GM21619 (cell line): ENCODE measurements around the gene TDRD9.

ENCODE experiments used
- ATAC-seq: cut with Tn5 transposase; IDR thresholded peaks from one replicate; pipeline ENCODE4 v1.9.1; 2021; ENCODE audit not compliant: unreplicated experiment

The TDRD9 gene

GRCh38 chr14:104025534-104025933 is 97.3 kb downstream of the TDRD9 start:
- ATAC-seq = no peak

GRCh38 chr14:104026024-104026423 is 97.8 kb downstream of the TDRD9 start:
- ATAC-seq = no peak

DNA sequence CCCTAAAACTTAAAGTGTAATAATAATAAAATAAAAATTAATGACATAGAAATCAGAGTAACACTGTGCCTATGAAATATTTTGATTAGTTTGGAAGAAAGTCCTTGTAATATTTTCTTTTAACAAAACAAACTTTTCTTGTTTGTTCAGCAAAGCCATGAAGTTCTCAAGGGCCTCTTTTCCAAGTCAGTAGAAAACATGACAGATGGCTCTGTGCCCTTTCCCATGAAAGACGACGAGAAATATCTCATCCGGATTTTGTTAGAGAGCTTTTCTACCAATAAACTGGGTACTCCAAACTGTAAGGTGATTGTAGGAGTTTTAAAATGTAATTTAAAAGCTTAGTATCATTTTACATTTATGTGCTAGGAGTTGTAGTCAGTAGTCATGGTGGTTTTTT is 102.7 kb downstream of the TDRD9 start:
- no peak for ATAC-seq

GRCh38 chr14:104031384-104031783 is 103.1 kb downstream of the TDRD9 start:
- no peak for ATAC-seq

DNA sequence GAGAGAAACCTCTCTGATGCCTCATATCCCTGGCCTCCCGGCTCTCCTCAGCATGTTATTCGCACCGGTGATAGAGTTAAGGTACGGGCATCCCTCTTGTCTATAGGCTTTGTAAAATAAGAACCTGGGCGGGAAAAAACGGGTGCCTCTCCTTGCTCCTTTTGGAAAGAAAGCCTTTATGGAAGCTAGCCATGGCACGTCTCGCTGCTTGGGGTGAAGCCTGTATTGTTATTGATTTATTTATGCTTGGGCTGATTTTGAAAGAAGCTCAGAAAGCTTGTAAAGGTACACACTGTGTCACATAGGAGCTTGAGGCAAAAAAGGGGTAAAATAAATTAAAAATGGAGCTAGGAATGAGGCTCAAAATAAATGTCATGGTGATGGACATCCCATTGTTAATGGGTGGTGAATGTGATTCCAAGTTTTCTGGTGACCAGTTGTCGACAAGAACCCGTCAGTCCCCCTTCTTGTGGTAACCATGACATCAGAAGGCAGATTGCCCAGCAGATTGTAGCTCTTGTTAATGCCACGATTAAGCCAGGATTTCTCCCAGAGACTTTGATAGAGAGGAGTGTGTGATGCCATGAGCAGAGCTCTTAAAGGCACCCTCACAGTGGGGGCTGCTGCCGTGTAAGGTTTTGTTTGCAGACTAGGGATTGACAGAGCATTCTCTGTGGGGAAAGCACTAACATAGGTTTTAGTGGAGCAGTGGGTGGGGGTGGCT is 106.9 kb downstream of the TDRD9 start:
- no peak for ATAC-seq

DNA sequence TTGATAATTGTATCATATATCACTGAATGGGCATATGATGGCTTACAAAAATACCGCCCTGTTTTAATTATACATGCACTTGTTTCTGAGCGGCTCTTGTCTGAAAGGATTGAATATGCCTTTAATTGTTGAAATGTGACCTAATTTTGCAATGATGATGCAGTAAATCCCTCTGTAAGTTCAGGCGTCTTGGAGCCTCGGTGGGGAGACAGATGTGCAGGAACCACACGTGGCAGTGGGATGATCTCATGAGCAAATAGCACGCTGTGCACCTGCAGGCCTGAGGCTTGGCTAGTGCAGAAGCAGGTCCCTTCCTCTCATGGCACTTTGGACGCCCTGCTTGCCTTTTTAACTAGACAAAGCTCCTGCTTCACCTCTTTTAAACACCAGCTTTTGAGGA is 108.0 kb downstream of the TDRD9 start:
- ATAC-seq = no peak

DNA sequence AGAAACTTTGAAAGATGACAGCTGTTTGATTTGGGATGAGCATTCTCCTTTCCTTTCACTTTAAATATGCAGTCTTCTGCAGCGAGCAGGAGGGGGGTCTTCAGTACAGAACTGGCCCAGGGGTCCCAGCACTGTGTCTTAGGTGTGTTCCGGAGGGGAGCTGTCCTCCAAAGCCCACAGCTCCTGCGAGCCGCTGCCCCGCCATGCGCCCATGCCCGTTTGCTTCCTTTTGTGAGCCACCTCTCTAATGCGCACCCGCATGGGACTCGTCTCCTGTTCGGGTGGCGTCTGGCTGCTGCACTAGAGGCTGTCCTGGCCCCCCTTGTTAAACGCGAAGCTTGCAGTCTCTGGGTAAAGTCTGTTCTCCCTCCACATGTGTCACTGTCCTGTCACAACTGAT is 108.8 kb downstream of the TDRD9 start:
- no peak for ATAC-seq

GRCh38 chr14:104037903-104038302 is 109.6 kb downstream of the TDRD9 start:
- ATAC-seq = no peak

- no peak for ATAC-seq
Observed at GRCh38 chr14:104039214-104039613, 111.0 kb downstream of the TDRD9 start.

DNA sequence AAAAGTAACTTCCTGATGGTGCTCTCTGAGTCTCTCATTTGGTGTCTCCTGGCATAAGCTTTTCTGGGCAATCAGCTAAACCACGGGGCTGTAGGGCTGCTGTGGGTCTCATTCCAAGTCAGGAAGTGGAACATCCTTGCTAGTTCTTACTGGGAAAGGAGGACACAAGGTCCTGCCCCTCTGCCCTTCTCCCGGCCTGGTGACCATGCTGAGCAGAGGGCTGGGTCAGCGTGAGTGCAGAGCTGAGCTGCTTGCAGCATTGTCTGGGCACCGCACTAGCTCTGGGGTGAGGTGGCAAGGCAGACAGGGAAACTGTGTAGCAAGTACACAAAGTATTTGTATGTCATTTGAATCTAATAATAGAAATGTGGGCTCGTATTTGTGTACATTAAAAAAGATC is 112.3 kb downstream of the TDRD9 start:
- ATAC-seq = no peak

DNA sequence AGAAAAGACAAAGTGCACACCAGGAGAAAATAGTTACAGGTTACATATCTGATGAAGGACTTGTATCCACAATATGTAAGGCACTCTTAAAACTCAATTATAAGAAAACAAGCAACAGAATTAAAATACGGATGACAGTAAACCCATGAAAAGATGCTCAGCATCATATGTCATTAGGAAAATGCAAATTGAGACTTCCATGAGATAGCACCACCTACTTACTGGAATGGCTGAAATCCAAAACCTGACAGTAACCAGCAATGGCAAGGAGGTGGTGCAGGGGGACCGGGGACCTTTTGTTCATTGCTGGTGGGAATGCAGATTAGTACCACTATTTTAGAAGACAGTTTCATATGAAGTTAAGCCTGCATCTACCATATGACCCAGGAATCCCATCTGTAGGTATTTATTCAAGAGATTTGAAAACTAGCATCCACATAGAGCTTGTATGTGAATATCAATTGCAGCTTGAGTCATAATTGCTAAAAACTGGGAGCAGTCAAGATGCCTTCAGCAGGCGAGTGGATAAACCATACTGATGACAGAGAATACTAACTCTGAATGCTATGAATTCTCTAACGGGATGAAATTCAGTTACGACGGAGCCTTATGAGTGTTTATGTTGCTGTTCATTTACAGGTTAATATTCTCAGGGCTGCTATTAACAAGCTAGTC is 113.3 kb downstream of the TDRD9 start:
- no peak for ATAC-seq

DNA sequence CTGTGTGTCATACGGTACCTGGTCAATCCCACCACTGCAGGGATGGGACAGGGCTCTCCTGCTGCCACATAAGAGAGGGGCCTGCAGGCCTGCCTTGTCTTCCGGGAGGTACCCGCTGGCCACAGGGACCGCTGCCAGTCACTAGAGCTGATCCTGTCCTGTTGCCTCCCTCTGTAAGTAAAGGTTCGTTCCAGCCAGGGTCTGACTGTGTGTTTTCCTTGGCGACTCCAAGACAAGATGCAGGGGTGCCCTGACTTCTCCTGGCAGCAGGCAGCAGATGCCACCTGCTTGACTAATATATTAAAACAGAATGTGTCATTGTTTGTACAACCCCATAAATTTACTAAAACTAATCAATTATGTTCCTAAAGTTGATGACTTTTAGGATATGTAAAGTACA is 115.8 kb downstream of the TDRD9 start:
- no peak for ATAC-seq

DNA sequence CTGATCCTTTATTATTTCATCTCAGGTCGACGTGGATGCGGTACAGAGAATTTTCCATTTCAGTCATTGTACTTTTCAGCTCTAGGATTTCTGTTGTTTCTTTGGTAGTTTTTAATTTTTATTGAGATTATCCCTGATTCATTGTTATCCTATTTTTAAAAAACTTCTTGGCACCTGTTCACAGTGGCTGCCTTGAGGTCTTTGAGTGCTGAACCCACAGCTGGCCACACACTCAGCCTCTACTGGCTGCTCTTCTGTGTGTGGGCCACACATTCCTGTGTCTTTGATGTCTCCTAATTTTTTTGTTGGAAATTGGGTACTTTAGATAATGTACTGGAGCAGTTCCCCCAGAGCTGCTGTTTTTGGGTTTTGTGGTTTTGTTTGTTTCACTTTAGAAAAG is 119.5 kb downstream of the TDRD9 start:
- ATAC-seq = no peak

GRCh38 chr14:104048758-104049507 is 120.7 kb downstream of the TDRD9 start:
- no peak for ATAC-seq

- no peak for ATAC-seq
Observed at GRCh38 chr14:104049576-104050240, 121.5 kb downstream of the TDRD9 start.

- ATAC-seq = no peak
Observed at GRCh38 chr14:104051092-104051813, 123.0 kb downstream of the TDRD9 start.

DNA sequence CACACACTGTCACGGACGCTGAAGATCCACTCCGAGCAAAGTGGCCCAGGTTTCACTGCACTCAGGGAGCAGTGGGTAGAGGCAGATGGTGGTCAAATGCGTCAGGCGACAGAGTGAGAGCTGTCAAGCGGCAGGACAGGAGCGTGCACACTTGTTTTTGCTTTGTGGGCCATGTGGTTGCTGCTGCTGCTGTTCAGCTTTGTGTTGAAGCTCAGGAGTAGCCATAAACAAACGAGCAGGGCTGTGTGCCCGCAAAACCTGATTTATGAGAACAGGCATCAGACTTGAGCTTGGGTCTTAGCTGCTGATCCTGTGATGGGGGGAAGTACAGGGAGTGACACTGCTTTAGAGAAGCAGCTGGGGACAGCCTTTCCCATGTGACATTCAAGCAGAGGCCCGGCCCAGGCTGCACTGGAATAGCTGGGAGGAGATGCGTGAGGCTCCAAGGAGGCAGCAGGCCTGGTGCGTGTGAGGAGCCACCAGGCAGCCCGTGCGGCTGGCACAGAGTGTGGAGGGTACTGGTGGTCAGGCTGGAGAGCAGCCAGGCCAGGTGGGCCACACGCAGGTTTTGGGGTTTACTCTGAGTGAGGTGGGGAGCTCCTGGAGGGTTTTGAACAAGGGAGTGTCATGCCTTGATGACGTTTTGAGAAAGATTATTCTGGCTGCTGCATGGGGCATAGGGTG is 126.1 kb downstream of the TDRD9 start:
- no peak for ATAC-seq

DNA sequence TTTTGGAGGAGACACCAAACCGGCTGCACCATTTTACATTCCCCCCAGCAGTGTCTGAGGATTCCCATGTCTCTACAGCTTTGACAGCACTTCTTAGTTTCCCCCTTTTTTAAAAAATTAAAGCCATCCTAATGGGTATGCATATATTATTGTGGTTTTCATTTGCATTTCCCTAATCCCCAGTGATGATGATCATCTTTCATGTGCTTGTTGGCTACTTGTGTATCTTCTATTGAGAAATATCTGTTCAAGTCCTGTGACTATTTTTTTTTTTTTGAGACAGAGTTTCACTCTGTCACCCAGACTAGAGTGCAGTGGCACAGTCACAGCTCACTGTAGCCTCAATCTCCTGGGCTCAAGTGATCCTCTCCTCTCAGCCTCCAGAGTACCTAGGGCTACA is 134.0 kb downstream of the TDRD9 start:
- ATAC-seq = no peak

DNA sequence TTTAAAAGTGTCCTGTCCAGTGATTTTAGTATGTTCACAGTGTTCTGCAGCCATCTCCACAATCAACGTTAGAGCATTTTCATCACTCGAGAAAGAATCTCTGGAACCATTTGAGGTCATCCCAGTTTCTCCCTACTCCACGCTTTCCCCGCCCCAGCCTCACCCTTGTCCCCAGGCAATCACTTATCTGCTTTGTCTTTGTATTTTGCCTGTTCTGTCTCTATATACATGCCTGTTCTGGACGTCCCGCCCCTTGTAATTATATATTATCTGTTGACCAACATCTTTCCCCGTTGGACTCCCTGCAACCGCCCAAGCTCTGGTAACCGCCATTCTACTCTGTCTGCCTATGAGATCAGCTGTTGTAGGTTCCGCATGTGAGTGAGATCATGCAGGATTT is 135.7 kb downstream of the TDRD9 start:
- ATAC-seq = no peak

DNA sequence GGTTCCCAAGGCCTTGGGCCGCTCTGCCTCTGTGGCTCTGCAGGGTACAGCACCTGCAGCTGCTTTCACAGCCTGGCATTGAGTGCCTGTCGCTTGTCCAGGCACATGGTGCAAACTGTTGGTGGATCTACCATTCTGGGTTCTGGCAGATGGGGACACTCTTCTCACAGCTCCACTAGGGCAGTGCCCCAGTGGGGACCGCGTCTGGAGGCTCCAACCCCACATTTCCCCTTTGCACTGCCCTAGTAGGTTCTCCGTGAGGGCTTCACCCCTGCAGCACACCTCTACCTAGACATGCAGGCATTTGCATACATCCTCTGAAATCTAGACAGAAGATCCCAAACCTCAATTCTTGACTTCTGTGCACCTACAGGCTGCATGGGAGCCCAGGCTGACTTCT is 138.0 kb downstream of the TDRD9 start:
- ATAC-seq = no peak
